H9 (cell line): ENCODE data around the gene PCDHAC2. TPM values are rescaled to one million over a fixed set of nuclear protein-coding genes. Genes with fewer than 3 reads are reported as not detected.
A peak's percentile ranks its signal among the peaks of the same experiment; 100 is the strongest.

ENCODE experiments used
- DNase-seq: peaks from one replicate; pipeline ENCODE4 v3.0.0-alpha.2; 2017
- H2AFZ ChIP-seq: one replicate; pipeline ENCODE4 v1.6.1; 2013; ENCODE audit warnings: mild to moderate bottlenecking, low read length, control low read depth, moderate library complexity
- H2AK5ac ChIP-seq: 2 replicates; pipeline ENCODE4 v1.6.1; 2013; ENCODE audit warnings: low read length, control low read depth, mixed read lengths; ENCODE audit not compliant: insufficient read length
- H2BK120ac ChIP-seq: one replicate; pipeline ENCODE4 v1.6.1; 2013; ENCODE audit warnings: low read depth, mild to moderate bottlenecking, low read length, control low read depth, inconsistent platforms; ENCODE audit not compliant: poor library complexity, severe bottlenecking
- H2BK12ac ChIP-seq: 2 replicates; pipeline ENCODE4 v1.6.1; 2013; ENCODE audit warnings: low read length, control low read depth, mixed read lengths, low read depth; ENCODE audit not compliant: insufficient read length
- H2BK15ac ChIP-seq: 2 replicates; pipeline ENCODE4 v1.6.1; 2013; ENCODE audit warnings: low read depth, low read length, control low read depth
- H2BK20ac ChIP-seq: one replicate; pipeline ENCODE4 v1.6.1; 2013; ENCODE audit warnings: low read depth, mild to moderate bottlenecking, low read length, control low read depth, inconsistent platforms; ENCODE audit not compliant: poor library complexity, severe bottlenecking
- H2BK5ac ChIP-seq: 2 replicates; pipeline ENCODE4 v1.6.1; 2013; ENCODE audit warnings: low read length, control low read depth, mixed read lengths; ENCODE audit not compliant: insufficient read length
- H3K14ac ChIP-seq: 2 replicates; pipeline ENCODE4 v1.6.1; 2013; ENCODE audit warnings: low read length, control low read depth; ENCODE audit not compliant: insufficient read depth
- H3K18ac ChIP-seq: 2 replicates; pipeline ENCODE4 v1.6.1; 2013; ENCODE audit warnings: low read depth, mild to moderate bottlenecking, mixed read lengths, low read length, control low read depth; ENCODE audit not compliant: insufficient read length
- H3K23ac ChIP-seq: 2 replicates; pipeline ENCODE4 v1.6.1; 2013; ENCODE audit warnings: low read length, control low read depth, mixed read lengths, low read depth; ENCODE audit not compliant: insufficient read length
- H3K23me2 ChIP-seq: 2 replicates; pipeline ENCODE4 v1.6.1; 2013; ENCODE audit warnings: low read depth, mild to moderate bottlenecking, mixed read lengths, low read length, control low read depth; ENCODE audit not compliant: insufficient read length, poor library complexity, severe bottlenecking
- H3K27ac ChIP-seq: 2 replicates; pipeline ENCODE4 v1.5.1; 2013; ENCODE audit warnings: low read length, control low read depth, mixed read lengths, low read depth; ENCODE audit not compliant: insufficient read length
- H3K27me3 ChIP-seq: 2 replicates; pipeline ENCODE4 v1.6.1; 2013; ENCODE audit warnings: low read length, control low read depth, inconsistent platforms; ENCODE audit not compliant: insufficient read depth
- H3K4ac ChIP-seq: 2 replicates; pipeline ENCODE4 v1.6.1; 2013; ENCODE audit warnings: low read depth, mild to moderate bottlenecking, control low read depth, inconsistent platforms, low read length, moderate library complexity
- H3K4me1 ChIP-seq: 2 replicates; pipeline ENCODE4 v1.6.1; 2013; ENCODE audit warnings: low read length, control low read depth, inconsistent platforms; ENCODE audit not compliant: insufficient read depth
- H3K4me2 ChIP-seq: 2 replicates; pipeline ENCODE4 v1.6.1; 2013; ENCODE audit warnings: low read length, control low read depth, mixed read lengths; ENCODE audit not compliant: insufficient read length, insufficient read depth
- H3K56ac ChIP-seq: 2 replicates; pipeline ENCODE4 v1.6.1; 2013; ENCODE audit warnings: low read depth, mild to moderate bottlenecking, mixed read lengths, low read length, control low read depth; ENCODE audit not compliant: insufficient read length
- H3K79me1 ChIP-seq: 2 replicates; pipeline ENCODE4 v1.6.1; 2013; ENCODE audit warnings: low read depth, mild to moderate bottlenecking, moderate library complexity, low read length, control low read depth, inconsistent platforms; ENCODE audit not compliant: insufficient read depth, poor library complexity, severe bottlenecking
- H3K79me2 ChIP-seq: 2 replicates; pipeline ENCODE4 v1.6.1; 2013; ENCODE audit warnings: low read length, control low read depth, inconsistent platforms; ENCODE audit not compliant: insufficient read depth
- H3K9ac ChIP-seq: 2 replicates; pipeline ENCODE4 v1.6.1; 2013; ENCODE audit warnings: low read length, control low read depth, mixed read lengths; ENCODE audit not compliant: insufficient read length; ENCODE audit errors: extremely low read depth
- H3K9me3 ChIP-seq: one replicate; pipeline ENCODE4 v1.6.1; 2013; ENCODE audit warnings: low read depth, low read length, inconsistent platforms; ENCODE audit not compliant: control insufficient read depth
- H3T11ph ChIP-seq: one replicate; pipeline ENCODE4 v1.6.1; 2013; ENCODE audit warnings: mild to moderate bottlenecking, low read length, control low read depth, inconsistent platforms
- H4K20me1 ChIP-seq: one replicate; pipeline ENCODE4 v1.6.1; 2013; ENCODE audit not compliant: control insufficient read depth, insufficient read length, insufficient read depth
- H4K5ac ChIP-seq: 2 replicates; pipeline ENCODE4 v1.6.1; 2013; ENCODE audit warnings: low read depth, mild to moderate bottlenecking, mixed read lengths, low read length, control low read depth; ENCODE audit not compliant: insufficient read length
- H4K8ac ChIP-seq: replicated peaks from 2 replicates; pipeline ENCODE4 v1.6.1; 2013; ENCODE audit warnings: low read length, control low read depth, mixed read lengths, low read depth; ENCODE audit not compliant: insufficient read length
- H4K91ac ChIP-seq: 2 replicates; pipeline ENCODE4 v1.6.1; 2013; ENCODE audit warnings: low read depth, mild to moderate bottlenecking, moderate library complexity, mixed read lengths, low read length, control low read depth; ENCODE audit not compliant: insufficient read length
- H3K27ac Mint-ChIP-seq, 3 experiments: 2 replicates in 2 of 3; 3 replicates in 1 of 3; pipeline ENCODE4 v1.8.0; 2020 to 2021; ENCODE audit warnings: mixed read lengths in 3 of 3, mild to moderate bottlenecking in 1 of 3, moderate library complexity in 1 of 3
- H3K27me3 Mint-ChIP-seq: 2 replicates; pipeline ENCODE4 v1.8.0; 2021; ENCODE audit warnings: low read depth, mild to moderate bottlenecking, moderate library complexity, mixed read lengths
- H3K36me3 Mint-ChIP-seq, 3 experiments: 2 replicates in 2 of 3; 3 replicates in 1 of 3; pipeline ENCODE4 v1.8.0; 2020 to 2021; ENCODE audit warnings: low read depth in 3 of 3, mixed read lengths in 3 of 3; ENCODE audit not compliant: insufficient read depth in 1 of 3
- H3K4me1 Mint-ChIP-seq, 2 experiments: 2 replicates each; pipeline ENCODE4 v1.8.0; 2020; ENCODE audit warnings: mixed read lengths in 2 of 2
- H3K4me3 Mint-ChIP-seq, 2 experiments: 2 replicates in 1 of 2; 3 replicates in 1 of 2; pipeline ENCODE4 v1.8.0; 2020 to 2021; ENCODE audit warnings: mild to moderate bottlenecking in 2 of 2, mixed read lengths in 2 of 2, moderate library complexity in 1 of 2
- H3K9me3 Mint-ChIP-seq, 2 experiments: 2 replicates in 1 of 2; 3 replicates in 1 of 2; pipeline ENCODE4 v1.8.0; 2020; ENCODE audit warnings: mild to moderate bottlenecking in 2 of 2, mixed read lengths in 2 of 2, moderate library complexity in 1 of 2
- WGBS: extraction: QIAGEN DNeasy Blood & Tissue Kit; methylation state at CpG from one replicate; pipeline ENCODE4 v1.1.7; 2013; ENCODE audit warnings: missing lambda C conversion rate, low lambda C conversion rate, mixed read lengths; ENCODE audit not compliant: insufficient read length; ENCODE audit errors: extremely low coverage; 5-methylcytosine and 5-hydroxymethylcytosine counted together
- long read RNA-seq: library from polyadenylated mRNA; unstranded; transcript quantifications from one replicate; pipeline ENCODE4 v2.0.0, GENCODE V29; 2020
- total RNA-seq: library from RNA; stranded (reverse); gene quantifications from 2 replicates; pipeline ENCODE4 v1.2.1, GENCODE V29; 2021
- TF ChIP-seq, protein P1 (sequence below): fragments of 200-600 bp; sonication (generic); conservative IDR thresholded peaks from 3 replicates; pipeline ENCODE4 v1.8.0; 2021; ENCODE audit warnings: antibody characterized with exemption, mild to moderate bottlenecking

PCDHAC2 gene
- total RNA-seq: 4.8 and 5.4 TPM in 2 replicates
- long read RNA-seq, full-length matches to known transcripts: 6 of 13 reads
- long read RNA-seq, partial matches to known transcripts: 0 of 13 reads
- long read RNA-seq, other reads (novel, unspliced or antisense): 7 of 13 reads

- Histone ChIP-seq H3K27me3 (peaks cover 6% of the 10 kb centered on the region; the same call in 1 of the 2 replicates), H3K4ac (no peak within 1 kb of the TSS), H3K14ac (no peak within 1 kb of the TSS; the same call in 1 of the 2 replicates), H4K5ac (no peak within 1 kb of the TSS), H3K79me2 (no peaks in the 10 kb centered on the region), H3K9ac (peak within 1 kb of the TSS; percentile 44), H3K27ac (no peak within 1 kb of the TSS), H2AFZ (no peak within 1 kb of the TSS), H4K91ac (no peak within 1 kb of the TSS), H3K79me1 (no peaks in the 10 kb centered on the region), H3K56ac (no peak within 1 kb of the TSS), H4K20me1 (peaks cover 2% of the 10 kb centered on the region), H2AK5ac (no peak within 1 kb of the TSS), H2BK5ac (no peak within 1 kb of the TSS), H2BK120ac (no peak within 1 kb of the TSS), H3T11ph (no peak within 1 kb of the TSS), H3K4me2 (peak within 1 kb of the TSS; percentile 54), H3K4me1 (peaks cover 3% of the 10 kb centered on the region; the same call in 1 of the 2 replicates), H2BK15ac (no peak within 1 kb of the TSS), H3K23me2 (peaks cover 14% of the 10 kb centered on the region), H2BK20ac (no peak within 1 kb of the TSS), H3K23ac (no peak within 1 kb of the TSS), H2BK12ac (no peak within 1 kb of the TSS), H4K8ac (no peak within 1 kb of the TSS), H3K9me3 (no peaks in the 10 kb centered on the region), H3K18ac (no peak within 1 kb of the TSS)
- Mint-ChIP-seq H3K9me3 (no peaks in the 10 kb centered on the region), H3K36me3 (peaks cover 0 to 4% (median 2%) of the 10 kb centered on the region in 3 experiments; a peak in 3 of 7 replicates), H3K27ac (peak within 1 kb of the TSS in 2 of 3 experiments; percentile 54 to 83; a peak in 3 of 7 replicates), H3K4me3 (peak within 1 kb of the TSS; percentile 82 to 94), H3K27me3 (peaks cover 41% of the 10 kb centered on the region), H3K4me1 (peaks cover 40 to 44% of the 10 kb centered on the region in 2 experiments)
- peak; percentile 83 for DNase-seq
- TF ChIP-seq, protein P1, sequence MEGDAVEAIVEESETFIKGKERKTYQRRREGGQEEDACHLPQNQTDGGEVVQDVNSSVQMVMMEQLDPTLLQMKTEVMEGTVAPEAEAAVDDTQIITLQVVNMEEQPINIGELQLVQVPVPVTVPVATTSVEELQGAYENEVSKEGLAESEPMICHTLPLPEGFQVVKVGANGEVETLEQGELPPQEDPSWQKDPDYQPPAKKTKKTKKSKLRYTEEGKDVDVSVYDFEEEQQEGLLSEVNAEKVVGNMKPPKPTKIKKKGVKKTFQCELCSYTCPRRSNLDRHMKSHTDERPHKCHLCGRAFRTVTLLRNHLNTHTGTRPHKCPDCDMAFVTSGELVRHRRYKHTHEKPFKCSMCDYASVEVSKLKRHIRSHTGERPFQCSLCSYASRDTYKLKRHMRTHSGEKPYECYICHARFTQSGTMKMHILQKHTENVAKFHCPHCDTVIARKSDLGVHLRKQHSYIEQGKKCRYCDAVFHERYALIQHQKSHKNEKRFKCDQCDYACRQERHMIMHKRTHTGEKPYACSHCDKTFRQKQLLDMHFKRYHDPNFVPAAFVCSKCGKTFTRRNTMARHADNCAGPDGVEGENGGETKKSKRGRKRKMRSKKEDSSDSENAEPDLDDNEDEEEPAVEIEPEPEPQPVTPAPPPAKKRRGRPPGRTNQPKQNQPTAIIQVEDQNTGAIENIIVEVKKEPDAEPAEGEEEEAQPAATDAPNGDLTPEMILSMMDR: no peak
- no CpG with 5 or more reads among the region's 80 CpGs for WGBS
Observed at GRCh38 chr5:140966293-140967225, at the start of gene PCDHAC2. Gene PCDHAC2 (plus strand): TSS chr5:140966476. CDS start chr5:140966767, 291 bp downstream.
